Activated T-helper 2 cell treated with anti-CD3 and anti-CD28 coated beads, Interferon-gamma antibody, Interleukin-2, Interleukin-4, amounts not matched to agents 10 μg/mL and 5 μg/mL and 100 μg/mL, durations not matched to agents 14 hours and 24 hours and 36 hours (primary cell): Measurements from ENCODE around the gene AXIN2. TPM values are rescaled to one million over a fixed set of nuclear protein-coding genes. Genes with fewer than 3 reads are reported as not detected.

ENCODE experiments used
- DNase-seq: peaks from one replicate; pipeline ENCODE4 v3.0.0; 2021; ENCODE audit warnings: low spot score
- H3K27ac Mint-ChIP-seq: one replicate; pipeline ENCODE4 v1.8.0; 2021; ENCODE audit warnings: mixed read lengths
- H3K27me3 Mint-ChIP-seq: one replicate; pipeline ENCODE4 v1.8.0; 2021; ENCODE audit warnings: low read depth, mixed read lengths
- H3K36me3 Mint-ChIP-seq: one replicate; pipeline ENCODE4 v1.8.0; 2021; ENCODE audit warnings: low read depth, mixed read lengths
- H3K4me1 Mint-ChIP-seq: one replicate; pipeline ENCODE4 v1.8.0; 2021; ENCODE audit warnings: low read depth, mixed read lengths
- H3K4me3 Mint-ChIP-seq: one replicate; pipeline ENCODE4 v1.8.0; 2021; ENCODE audit warnings: low read depth, mild to moderate bottlenecking, moderate library complexity, mixed read lengths
- H3K9me3 Mint-ChIP-seq: one replicate; pipeline ENCODE4 v1.8.0; 2021; ENCODE audit warnings: mixed read lengths
- intact Hi-C: fragments of 100-400 bp; cut with micrococcal nuclease; formaldehyde crosslinking; loops from one replicate; pipeline ENCODE4 v1.15.1; 2023
- total RNA-seq: library from RNA; stranded (reverse); gene quantifications from 2 replicates; pipeline ENCODE4 v1.2.3, GENCODE V29; 2022

AXIN2 gene
- total RNA-seq, 1 donor from 2014 or later, result 6.8 TPM

GRCh38 chr17:65557349-65558310 is 3.8 kb downstream of the AXIN2 start:
- Mint-ChIP-seq H3K4me3 (no peak overlapping the region), H3K27me3 (peaks cover 16% of the 10 kb centered on the region), H3K27ac (no peak overlapping the region), H3K9me3 (no peaks in the 10 kb centered on the region), H3K36me3 (peaks cover 13% of the 10 kb centered on the region), H3K4me1 (peaks cover 29% of the 10 kb centered on the region)
- intact Hi-C loops, result loop anchor here (2.0 to 10.0 kb wide), 4 partner anchors 43 to 607 kb away; no protein-coding TSS in a partner anchor
- no peak for DNase-seq

DNA sequence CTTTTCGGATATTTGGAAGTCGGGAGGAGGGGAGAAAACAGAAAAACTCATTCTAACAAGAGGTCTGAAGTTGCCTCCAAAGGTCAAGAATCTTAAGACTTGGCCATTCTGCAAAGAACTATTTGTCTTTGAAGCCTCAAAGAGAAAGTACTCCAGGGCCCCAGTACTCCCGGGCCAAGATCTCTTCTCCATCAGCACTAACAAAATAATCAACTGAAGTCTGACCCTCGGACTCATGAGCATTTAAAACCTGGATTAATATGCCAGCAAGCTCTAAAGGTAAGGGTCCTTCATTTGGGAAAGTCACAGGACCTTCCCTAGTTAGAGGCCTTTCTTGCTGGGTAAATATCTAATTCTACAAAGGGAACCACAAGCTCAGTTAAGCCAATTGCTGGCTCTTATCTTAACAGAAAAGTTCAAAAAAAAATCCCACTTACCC is 4.5 kb downstream of the AXIN2 start:
- peaks cover 16% of the 10 kb centered on the region for H3K27me3 Mint-ChIP-seq
- peaks cover 29% of the 10 kb centered on the region for H3K4me1 Mint-ChIP-seq
- no peak overlapping the region for H3K4me3 Mint-ChIP-seq
- H3K9me3 Mint-ChIP-seq, result no peaks in the 10 kb centered on the region
- H3K36me3 Mint-ChIP-seq, result peaks cover 15% of the 10 kb centered on the region
- no peak for DNase-seq
- intact Hi-C loops, result loop anchor here (1.0 to 10.0 kb wide), 7 partner anchors 34 to 608 kb away; no protein-coding TSS in a partner anchor
- H3K27ac Mint-ChIP-seq, result no peak overlapping the region

- intact Hi-C loops, result loop anchor here (1.0 to 10.0 kb wide), 7 partner anchors 33 to 609 kb away; no protein-coding TSS in a partner anchor
- Mint-ChIP-seq H3K36me3 (peaks cover 18% of the 10 kb centered on the region), H3K27me3 (peaks cover 16% of the 10 kb centered on the region), H3K27ac (no peak overlapping the region), H3K4me3 (no peak overlapping the region), H3K4me1 (peaks cover 28% of the 10 kb centered on the region), H3K9me3 (no peaks in the 10 kb centered on the region)
- DNase-seq, result peak; percentile 80
Observed at GRCh38 chr17:65556014-65556909, 5.2 kb downstream of the AXIN2 start.

GRCh38 chr17:65554553-65555223 is 6.8 kb downstream of the AXIN2 start:
- H3K27ac Mint-ChIP-seq, result no peak overlapping the region
- H3K27me3 Mint-ChIP-seq, result peaks cover 22% of the 10 kb centered on the region
- H3K9me3 Mint-ChIP-seq, result no peaks in the 10 kb centered on the region
- H3K36me3 Mint-ChIP-seq, result peaks cover 27% of the 10 kb centered on the region
- H3K4me3 Mint-ChIP-seq, result no peak overlapping the region
- peaks cover 28% of the 10 kb centered on the region for H3K4me1 Mint-ChIP-seq
- intact Hi-C loops, result loop anchor here (10.0 kb wide), 3 partner anchors 100 to 610 kb away; no protein-coding TSS in a partner anchor
- DNase-seq, result no peak

DNA sequence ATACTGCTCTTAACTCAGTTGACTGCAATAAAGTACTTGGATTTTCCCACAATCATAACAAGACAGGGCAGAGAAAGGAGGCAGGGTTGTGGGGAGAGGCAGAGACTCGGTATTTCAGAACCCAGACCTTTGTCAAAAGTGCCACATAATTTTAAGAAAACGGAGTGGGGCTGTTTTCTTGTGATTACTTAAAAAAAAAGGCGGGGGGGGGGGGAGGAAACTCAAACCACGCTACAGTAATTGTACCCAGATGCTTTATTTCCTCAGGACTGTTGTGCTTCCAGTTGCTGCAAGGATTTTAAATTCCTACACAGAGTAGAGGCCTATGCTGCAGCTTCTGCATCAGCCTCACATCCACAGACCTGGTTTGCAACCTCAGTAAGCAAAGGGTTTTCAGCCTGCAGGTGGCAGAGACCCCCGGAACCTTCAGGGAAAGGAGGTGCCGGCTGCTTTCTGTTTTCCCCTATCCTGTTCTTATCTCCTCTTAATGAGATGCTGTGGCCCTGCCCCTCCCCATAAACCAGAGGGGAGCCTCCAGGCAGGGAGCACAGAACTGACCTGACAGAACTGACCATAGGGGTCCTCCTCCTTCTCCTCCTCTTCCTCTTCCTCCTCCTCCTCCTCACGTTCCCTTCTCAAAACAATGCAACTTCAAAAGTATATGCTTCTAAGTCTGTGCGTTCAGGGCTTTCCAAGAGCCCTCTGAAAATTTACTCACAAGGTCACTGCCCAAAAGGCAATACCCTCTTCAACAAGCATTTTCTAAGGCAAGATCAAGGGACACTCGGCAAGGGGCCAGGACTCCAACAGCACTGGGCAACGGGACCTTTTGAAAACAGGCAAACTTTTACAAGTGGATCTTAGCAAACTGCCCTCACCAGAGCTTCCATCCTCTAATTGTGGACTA is 7.5 kb downstream of the AXIN2 start:
- peak overlapping the region; percentile 40 for H3K4me3 Mint-ChIP-seq
- no peaks in the 10 kb centered on the region for H3K9me3 Mint-ChIP-seq
- peaks cover 22% of the 10 kb centered on the region for H3K4me1 Mint-ChIP-seq
- peak overlapping the region; percentile 78 for H3K27ac Mint-ChIP-seq
- peaks cover 33% of the 10 kb centered on the region for H3K36me3 Mint-ChIP-seq
- peaks cover 17% of the 10 kb centered on the region for H3K27me3 Mint-ChIP-seq
- no peak for DNase-seq
- intact Hi-C loops, result loop anchor here (1.0 to 10.0 kb wide), 4 partner anchors 99 to 611 kb away; no protein-coding TSS in a partner anchor

DNA sequence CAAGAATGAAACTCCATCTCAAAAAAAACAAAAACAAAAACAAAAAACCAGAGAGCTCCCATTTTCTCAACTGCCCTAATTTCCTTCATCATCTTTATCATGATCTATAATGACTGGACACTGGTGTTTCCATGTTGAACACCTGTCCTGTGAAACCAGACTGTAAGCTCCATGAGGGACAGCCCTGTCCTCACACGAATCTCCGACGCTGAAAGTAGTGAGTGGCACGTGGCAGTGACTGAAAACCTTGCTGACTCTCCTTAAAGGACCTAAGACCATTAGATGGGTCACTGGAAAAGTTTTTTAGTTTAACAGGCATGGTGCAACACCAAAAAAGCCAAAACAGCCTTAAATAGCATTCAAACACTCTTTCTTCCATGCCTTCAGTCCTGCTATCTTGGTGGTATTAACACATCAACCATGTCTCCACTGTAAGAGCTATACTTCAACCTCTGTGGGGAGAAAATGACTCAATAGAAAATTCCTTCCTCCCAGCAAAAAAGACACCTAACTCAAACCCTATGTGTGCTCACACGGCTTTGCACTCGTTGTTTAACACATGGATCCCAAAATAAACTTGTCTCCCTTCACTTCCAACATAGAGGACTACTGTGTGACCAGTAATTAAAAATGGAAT is 8.3 kb downstream of the AXIN2 start:
- H3K27ac Mint-ChIP-seq, result peak overlapping the region; percentile 78
- DNase-seq, result no peak
- H3K4me3 Mint-ChIP-seq, result peak overlapping the region; percentile 40
- intact Hi-C loops, result loop anchor here (1.0 to 10.0 kb wide), 4 partner anchors 98 to 612 kb away; no protein-coding TSS in a partner anchor
- H3K36me3 Mint-ChIP-seq, result peaks cover 36% of the 10 kb centered on the region
- no peaks in the 10 kb centered on the region for H3K9me3 Mint-ChIP-seq
- peaks cover 22% of the 10 kb centered on the region for H3K4me1 Mint-ChIP-seq
- H3K27me3 Mint-ChIP-seq, result peaks cover 15% of the 10 kb centered on the region

GRCh38 chr17:65552214-65552613 is 9.2 kb downstream of the AXIN2 start:
- Mint-ChIP-seq H3K27me3 (peaks cover 16% of the 10 kb centered on the region), H3K9me3 (no peaks in the 10 kb centered on the region), H3K4me1 (peaks cover 26% of the 10 kb centered on the region), H3K4me3 (no peak overlapping the region), H3K27ac (no peak overlapping the region), H3K36me3 (peaks cover 41% of the 10 kb centered on the region)
- DNase-seq, result no peak
- intact Hi-C loops, result loop anchor here (10.0 kb wide), 3 partner anchors 97 to 613 kb away; no protein-coding TSS in a partner anchor

DNA sequence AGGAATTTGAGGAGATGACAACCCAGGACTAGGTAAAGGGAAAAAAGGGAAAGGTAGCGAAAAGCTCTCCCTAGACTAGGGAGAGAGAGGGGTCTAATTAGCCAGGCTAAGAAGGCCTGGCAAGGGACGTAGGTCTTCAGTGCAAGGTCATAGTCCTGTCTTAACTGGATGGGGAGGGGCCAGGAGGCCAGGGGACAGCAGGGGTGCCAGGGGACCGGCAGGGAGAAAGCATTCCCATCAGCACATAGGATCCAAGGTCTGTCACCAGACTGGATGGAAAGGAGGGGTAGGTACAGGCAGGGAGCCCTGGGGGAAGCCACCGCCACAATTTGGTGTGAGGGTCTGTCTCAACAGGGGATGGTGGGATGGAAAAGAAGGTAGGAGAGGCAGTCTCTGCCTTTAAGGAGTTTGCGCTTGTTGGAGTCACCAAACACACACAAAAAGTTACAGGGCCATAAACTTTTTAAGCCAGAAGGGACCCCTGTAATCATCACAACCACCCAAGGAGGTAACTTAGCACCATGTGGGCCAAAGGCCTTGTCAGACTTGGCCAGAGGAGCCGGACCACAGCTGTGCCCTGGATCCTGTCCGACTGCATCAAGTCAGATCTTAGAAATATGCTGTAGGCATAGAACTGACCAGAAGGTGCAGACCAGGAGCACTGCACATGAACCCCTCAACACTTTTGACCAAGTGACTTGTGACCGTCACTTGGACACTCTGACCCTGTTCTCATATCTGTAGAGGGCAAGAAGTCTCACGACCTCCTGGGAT is 10.0 kb downstream of the AXIN2 start:
- peaks cover 41% of the 10 kb centered on the region for H3K36me3 Mint-ChIP-seq
- H3K4me3 Mint-ChIP-seq, result no peak overlapping the region
- H3K27me3 Mint-ChIP-seq, result peaks cover 16% of the 10 kb centered on the region
- intact Hi-C loops, result loop anchor here (10.0 kb wide), 3 partner anchors 97 to 613 kb away; no protein-coding TSS in a partner anchor
- DNase-seq, result no peak
- H3K4me1 Mint-ChIP-seq, result peaks cover 26% of the 10 kb centered on the region
- H3K9me3 Mint-ChIP-seq, result no peaks in the 10 kb centered on the region
- no peak overlapping the region for H3K27ac Mint-ChIP-seq

DNA sequence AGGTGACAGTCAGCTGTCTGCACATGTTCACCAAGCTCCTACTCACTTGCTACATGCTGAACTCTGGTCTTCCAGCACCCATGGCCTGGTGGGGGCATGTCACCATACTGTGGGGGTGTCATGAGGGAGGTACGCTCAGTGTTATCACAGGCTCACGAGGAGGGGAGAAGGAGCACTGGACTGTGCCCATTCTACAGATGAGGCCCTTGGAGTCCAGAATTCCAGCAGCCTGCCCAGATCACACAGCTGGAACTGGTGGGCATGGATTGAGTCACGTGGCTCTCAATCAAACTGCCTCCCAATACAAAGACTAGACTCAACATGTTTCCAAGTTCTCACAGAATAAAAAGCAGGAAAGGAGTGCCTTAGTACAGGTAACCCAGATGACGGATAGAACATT is 10.7 kb downstream of the AXIN2 start:
- Mint-ChIP-seq H3K4me1 (peaks cover 23% of the 10 kb centered on the region), H3K4me3 (no peak overlapping the region), H3K27ac (no peak overlapping the region), H3K27me3 (peaks cover 16% of the 10 kb centered on the region), H3K9me3 (no peaks in the 10 kb centered on the region), H3K36me3 (peaks cover 41% of the 10 kb centered on the region)
- DNase-seq, result no peak
- intact Hi-C loops, result loop anchor here (10.0 kb wide), 3 partner anchors 96 to 614 kb away; no protein-coding TSS in a partner anchor

DNA sequence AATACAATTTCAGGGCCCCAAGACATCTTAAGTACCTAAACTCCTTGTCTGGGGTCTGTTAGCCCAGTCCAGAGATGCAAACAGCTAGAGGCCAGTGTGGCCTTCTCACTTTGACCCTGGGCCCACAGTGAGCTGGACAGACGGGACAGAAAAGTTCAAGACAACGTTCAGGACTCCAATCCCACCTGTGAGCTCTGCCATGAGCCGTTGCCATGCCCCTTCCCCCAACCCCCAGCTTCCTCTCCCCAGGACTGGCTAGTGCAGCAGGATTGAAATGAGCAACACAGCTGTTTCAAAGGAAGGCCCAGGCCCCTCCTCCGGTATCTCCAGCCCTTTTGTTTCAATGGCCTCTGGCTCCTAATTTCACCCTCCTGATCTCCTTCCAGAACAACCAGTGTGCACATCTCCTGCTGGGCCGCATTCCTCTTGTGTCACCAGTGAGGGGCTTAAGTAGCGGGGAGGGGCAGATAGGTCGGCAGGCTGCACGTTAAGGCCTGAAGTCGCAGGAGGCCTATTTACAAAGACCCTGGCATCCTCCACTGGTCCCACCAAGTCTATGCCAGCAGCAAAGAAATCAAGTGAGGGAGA is 11.3 kb downstream of the AXIN2 start:
- Mint-ChIP-seq H3K36me3 (peaks cover 41% of the 10 kb centered on the region), H3K27ac (no peak overlapping the region), H3K4me1 (peaks cover 20% of the 10 kb centered on the region), H3K9me3 (no peaks in the 10 kb centered on the region), H3K4me3 (no peak overlapping the region), H3K27me3 (peaks cover 16% of the 10 kb centered on the region)
- DNase-seq, result no peak
- intact Hi-C loops, result loop anchor here (10.0 kb wide), 3 partner anchors 95 to 615 kb away; no protein-coding TSS in a partner anchor
